ENCODE measurements around the gene MPPED1.

The MPPED1 gene

GRCh38 chr22:43531651-43532050 is 119.8 kb downstream of the MPPED1 start:
- no peak overlapping the region for H3K27ac ChIP-seq (ENCODE audit: low read depth, low read length)
- H3K4me2 ChIP-seq (ENCODE audit: low read depth, low read length, poor library complexity, severe bottlenecking), result no peak overlapping the region
- no peaks in the 10 kb centered on the region for H4K20me1 ChIP-seq (ENCODE audit: low read depth, low read length)
- H3F3A ChIP-seq (ENCODE audit: insufficient read depth), result no peaks in the 10 kb centered on the region
- TF ChIP-seq CTCF (IDR thresholded peaks at IDR 0.05; ENCODE audit: insufficient read depth, low read length, poor library complexity, severe bottlenecking) (no peak), EZH2phosphoT487 (conservative IDR thresholded peaks at IDR 0.05; ENCODE audit: low read length) (no peak)
- H3K4me3 ChIP-seq (ENCODE audit: insufficient read depth, low read length, poor library complexity, severe bottlenecking), result no peak overlapping the region
- no peaks in the 10 kb centered on the region for H3K79me2 ChIP-seq (ENCODE audit: insufficient read depth, low read length)
- H3K36me3 ChIP-seq (ENCODE audit: low read length), result no peaks in the 10 kb centered on the region
- H2AFZ ChIP-seq (ENCODE audit: low read depth, low read length, severe bottlenecking), result no peak overlapping the region
- no peaks in the 10 kb centered on the region for H3K9me2 ChIP-seq (replicated peaks; ENCODE audit: insufficient read depth, low read length)
- H3K9ac ChIP-seq (ENCODE audit: low read length), result no peak overlapping the region
- no peaks in the 10 kb centered on the region for H3K9me3 ChIP-seq (ENCODE audit: insufficient read depth, low read length)
- H3K27me3 ChIP-seq (ENCODE audit: low read length), result no peaks in the 10 kb centered on the region

DNA sequence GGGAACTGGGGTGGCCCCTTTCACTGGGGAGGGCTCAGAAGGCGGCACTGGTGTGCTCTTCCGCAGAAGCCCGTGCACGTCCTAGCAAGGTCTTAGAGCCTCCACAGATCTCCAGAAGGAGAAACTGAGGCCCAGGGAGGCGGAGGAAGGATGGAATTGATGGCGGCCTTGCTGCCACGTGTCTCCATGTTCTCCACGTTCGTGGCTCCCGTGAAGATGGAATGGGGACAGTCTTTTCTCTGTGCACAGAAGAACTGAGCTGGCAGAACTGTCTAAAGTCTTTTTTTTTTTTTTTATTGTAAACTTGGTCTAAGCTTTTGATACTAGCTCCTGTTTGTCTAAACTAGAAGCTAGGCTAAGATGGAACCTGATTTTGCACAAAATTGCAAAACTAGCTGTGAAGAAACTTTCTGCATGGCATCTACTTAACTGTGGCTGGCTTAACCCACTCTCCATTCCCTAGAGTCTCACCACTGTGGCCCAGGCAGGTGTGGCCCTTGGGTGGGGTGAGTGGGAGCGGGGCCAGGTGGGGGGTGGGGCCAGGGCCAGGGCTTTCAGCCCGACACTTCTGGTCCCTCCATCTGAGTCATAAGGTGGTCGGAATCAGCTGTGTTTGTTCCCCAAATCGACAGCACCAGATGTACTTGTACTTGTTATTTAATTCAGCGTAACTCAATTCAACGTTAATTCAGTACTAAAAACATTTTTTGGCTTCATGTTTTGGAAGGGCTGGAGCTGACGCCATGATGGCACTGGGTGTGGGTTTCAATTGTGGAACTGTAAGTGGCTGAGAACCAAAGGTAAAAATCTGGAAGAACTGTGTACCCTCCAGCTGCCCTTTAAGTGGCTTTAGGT is 120.7 kb downstream of the MPPED1 start:
- Histone ChIP-seq H3K27ac (ENCODE audit: low read depth, low read length) (no peak overlapping the region), H3K27me3 (ENCODE audit: low read length) (no peaks in the 10 kb centered on the region), H3K9me2 (replicated peaks; ENCODE audit: insufficient read depth, low read length) (no peaks in the 10 kb centered on the region), H2AFZ (ENCODE audit: low read depth, low read length, severe bottlenecking) (no peak overlapping the region), H3K36me3 (ENCODE audit: low read length) (no peaks in the 10 kb centered on the region), H3K4me2 (ENCODE audit: low read depth, low read length, poor library complexity, severe bottlenecking) (no peak overlapping the region), H4K20me1 (ENCODE audit: low read depth, low read length) (no peaks in the 10 kb centered on the region), H3K79me2 (ENCODE audit: insufficient read depth, low read length) (no peaks in the 10 kb centered on the region), H3K4me3 (ENCODE audit: insufficient read depth, low read length, poor library complexity, severe bottlenecking) (no peak overlapping the region), H3K9ac (ENCODE audit: low read length) (no peak overlapping the region), H3K9me3 (ENCODE audit: insufficient read depth, low read length) (no peaks in the 10 kb centered on the region), H3F3A (ENCODE audit: insufficient read depth) (no peaks in the 10 kb centered on the region)
- TF ChIP-seq CTCF (IDR thresholded peaks at IDR 0.05; ENCODE audit: insufficient read depth, low read length, poor library complexity, severe bottlenecking) (no peak), EZH2phosphoT487 (conservative IDR thresholded peaks at IDR 0.05; ENCODE audit: low read length) (no peak)

DNA sequence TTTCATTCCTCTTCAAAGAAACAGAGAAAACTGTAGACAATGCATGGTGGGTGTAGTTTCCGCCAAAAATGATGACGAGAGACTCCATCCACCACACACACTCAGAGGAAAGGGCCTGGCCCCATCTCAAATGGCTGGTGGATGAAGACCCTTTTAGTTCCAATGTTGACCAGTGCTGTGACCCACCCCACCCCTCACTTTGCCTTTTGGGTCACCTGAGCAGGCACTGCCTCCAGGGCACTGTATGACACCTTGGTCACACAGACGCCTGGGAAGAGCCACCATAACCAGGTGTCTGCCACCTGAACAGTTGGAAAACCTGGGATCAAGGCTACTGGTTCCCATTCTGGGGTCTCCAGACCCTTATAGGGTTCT is 121.3 kb downstream of the MPPED1 start:
- Histone ChIP-seq H3K9me2 (replicated peaks; ENCODE audit: insufficient read depth, low read length) (no peaks in the 10 kb centered on the region), H3F3A (ENCODE audit: insufficient read depth) (no peaks in the 10 kb centered on the region), H3K36me3 (ENCODE audit: low read length) (no peaks in the 10 kb centered on the region), H3K4me3 (ENCODE audit: insufficient read depth, low read length, poor library complexity, severe bottlenecking) (no peak overlapping the region), H3K4me2 (ENCODE audit: low read depth, low read length, poor library complexity, severe bottlenecking) (no peak overlapping the region), H3K9me3 (ENCODE audit: insufficient read depth, low read length) (no peaks in the 10 kb centered on the region), H3K9ac (ENCODE audit: low read length) (no peak overlapping the region), H2AFZ (ENCODE audit: low read depth, low read length, severe bottlenecking) (no peak overlapping the region), H3K79me2 (ENCODE audit: insufficient read depth, low read length) (no peaks in the 10 kb centered on the region), H3K27ac (ENCODE audit: low read depth, low read length) (no peak overlapping the region), H3K27me3 (ENCODE audit: low read length) (no peaks in the 10 kb centered on the region), H4K20me1 (ENCODE audit: low read depth, low read length) (no peaks in the 10 kb centered on the region)
- no peak for TF ChIP-seq EZH2phosphoT487 (conservative IDR thresholded peaks at IDR 0.05; ENCODE audit: low read length)
- no peak for TF ChIP-seq CTCF (IDR thresholded peaks at IDR 0.05; ENCODE audit: insufficient read depth, low read length, poor library complexity, severe bottlenecking)

Measured in SU-DHL-6 (cell line).